AG10803 (cell line): ENCODE data around the gene ZBP1.

Source experiments
- DNase-seq: peaks from one replicate; pipeline ENCODE4 v3.0.0; 2010; ENCODE audit warnings: low read depth
- H3K4me3 ChIP-seq: 2 replicates; pipeline ENCODE4 v1.5.1; 2011; ENCODE audit warnings: mild to moderate bottlenecking, low read length, control low read depth
- TF ChIP-seq, protein P1 (sequence below): conservative IDR thresholded peaks from 2 replicates; pipeline ENCODE4 v1.5.1; 2011; ENCODE audit warnings: mild to moderate bottlenecking, low read length, control low read depth, inconsistent platforms

The ZBP1 gene

DNA sequence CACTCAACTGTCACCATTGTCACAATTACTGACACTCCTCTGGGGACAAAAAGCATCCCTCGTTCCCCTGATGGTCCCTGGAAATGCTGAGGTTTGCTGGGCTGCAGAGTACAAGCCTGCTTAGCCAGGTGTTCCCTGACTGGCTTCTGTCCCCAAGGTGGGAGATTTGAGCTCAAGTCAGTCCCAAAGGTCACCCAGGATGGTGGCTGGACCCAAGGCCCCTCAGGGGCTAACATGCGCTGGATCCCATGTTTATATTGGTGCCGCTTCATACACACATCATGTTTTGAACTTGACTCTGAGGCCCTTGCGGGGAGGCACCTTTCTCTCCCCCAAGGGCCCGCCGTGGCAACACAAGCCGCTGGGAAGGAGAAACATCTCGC, 45.4 kb upstream of the ZBP1 start:
- DNase-seq = no peak

DNA sequence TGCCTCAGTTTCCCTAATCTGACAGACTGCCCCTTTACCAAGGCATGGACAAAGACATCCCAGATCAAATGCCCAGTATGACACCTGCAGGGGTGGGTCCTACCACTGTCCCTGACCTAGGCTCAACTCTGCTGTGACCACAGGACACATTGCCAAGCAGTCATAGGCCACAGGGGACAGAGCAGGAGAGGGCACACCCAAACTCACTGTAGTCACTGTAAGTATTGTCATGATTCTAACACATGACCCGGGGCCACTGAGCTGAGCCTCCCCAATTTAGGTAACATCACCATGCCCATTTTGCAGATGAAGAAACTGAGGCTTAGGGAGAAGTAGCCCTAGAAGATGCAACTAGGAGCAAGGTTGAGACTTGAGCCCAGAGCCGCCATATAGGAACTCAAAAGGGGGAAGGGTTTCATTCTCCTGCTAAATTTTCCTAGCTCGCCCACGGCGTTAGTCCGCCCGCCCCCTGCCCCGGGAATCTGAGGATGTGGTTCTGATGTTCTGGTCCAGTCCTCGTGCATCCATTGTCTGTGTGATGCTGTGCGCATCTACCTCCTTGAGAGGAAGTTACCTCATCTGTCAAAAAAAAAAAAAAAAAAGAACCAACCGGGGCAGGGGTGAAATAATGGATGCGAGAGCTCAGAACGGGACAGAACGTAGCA, 44.8 kb upstream of the ZBP1 start:
- no peak overlapping the region for H3K4me3 ChIP-seq
- no peak for DNase-seq
- TF ChIP-seq, protein P1, sequence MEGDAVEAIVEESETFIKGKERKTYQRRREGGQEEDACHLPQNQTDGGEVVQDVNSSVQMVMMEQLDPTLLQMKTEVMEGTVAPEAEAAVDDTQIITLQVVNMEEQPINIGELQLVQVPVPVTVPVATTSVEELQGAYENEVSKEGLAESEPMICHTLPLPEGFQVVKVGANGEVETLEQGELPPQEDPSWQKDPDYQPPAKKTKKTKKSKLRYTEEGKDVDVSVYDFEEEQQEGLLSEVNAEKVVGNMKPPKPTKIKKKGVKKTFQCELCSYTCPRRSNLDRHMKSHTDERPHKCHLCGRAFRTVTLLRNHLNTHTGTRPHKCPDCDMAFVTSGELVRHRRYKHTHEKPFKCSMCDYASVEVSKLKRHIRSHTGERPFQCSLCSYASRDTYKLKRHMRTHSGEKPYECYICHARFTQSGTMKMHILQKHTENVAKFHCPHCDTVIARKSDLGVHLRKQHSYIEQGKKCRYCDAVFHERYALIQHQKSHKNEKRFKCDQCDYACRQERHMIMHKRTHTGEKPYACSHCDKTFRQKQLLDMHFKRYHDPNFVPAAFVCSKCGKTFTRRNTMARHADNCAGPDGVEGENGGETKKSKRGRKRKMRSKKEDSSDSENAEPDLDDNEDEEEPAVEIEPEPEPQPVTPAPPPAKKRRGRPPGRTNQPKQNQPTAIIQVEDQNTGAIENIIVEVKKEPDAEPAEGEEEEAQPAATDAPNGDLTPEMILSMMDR = no peak

More for the DNA sequence above, 45.4 kb upstream of the ZBP1 start:
- no peak overlapping the region for H3K4me3 ChIP-seq
- TF ChIP-seq, protein P1 = no peak

DNA sequence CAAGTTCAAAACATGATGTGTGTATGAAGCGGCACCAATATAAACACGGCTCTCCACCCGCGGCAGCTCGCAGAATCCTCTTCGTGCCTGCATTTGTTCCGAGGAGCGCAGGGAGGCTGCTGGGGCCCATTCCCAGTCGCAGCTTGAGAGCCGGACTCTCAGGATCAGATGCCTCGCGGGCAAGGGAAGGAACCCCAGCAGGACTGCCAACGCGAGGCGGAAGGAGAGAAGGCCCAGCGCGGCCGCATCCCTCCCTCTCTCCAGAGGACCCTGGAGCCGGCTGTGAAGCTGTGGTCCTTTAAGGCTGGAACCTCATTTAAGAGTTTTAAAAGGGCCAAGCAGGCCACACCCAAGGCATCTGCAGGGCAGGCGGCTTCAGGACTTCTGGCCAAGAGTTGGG, 44.2 kb upstream of the ZBP1 start:
- no peak for DNase-seq

DNA sequence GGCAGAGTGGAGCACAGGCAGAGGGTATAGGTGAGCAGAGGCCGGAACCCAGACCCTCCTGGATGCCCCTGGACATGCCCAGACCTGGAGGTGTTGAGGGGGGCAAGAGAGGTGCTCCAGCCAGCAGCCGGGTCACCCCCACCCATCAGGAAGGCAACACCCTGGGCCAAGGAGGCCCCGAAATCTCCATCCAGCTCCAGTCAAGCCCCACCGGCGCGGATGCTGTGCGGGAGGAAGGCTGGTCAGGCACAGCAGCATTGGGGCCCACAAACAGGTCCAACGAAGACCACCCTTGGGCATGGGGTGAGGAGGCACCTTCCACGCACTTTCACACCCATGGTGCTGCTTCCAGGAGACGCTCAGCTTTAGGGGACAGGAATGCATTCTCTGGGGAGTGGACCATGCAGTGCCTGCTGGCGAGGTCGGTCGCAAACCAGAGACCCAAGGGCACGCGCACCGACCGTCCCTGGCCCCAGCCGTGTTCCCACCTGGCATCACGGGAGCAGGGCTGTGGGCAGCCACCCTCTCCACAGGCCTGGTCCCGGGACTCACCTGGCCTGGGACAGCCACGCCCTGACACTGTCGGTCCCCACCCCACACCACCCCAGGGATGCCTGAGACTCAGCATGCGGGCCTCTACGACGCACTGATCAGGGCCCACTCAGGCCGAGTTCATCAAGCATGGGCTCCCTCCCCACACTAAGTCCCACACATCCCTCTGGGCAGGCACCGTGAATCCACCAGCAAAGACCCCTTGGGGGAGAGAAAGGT, 43.6 kb upstream of the ZBP1 start:
- no peak overlapping the region for H3K4me3 ChIP-seq
- no peak for DNase-seq
- TF ChIP-seq, protein P1 = no peak

More for the DNA sequence above, 44.2 kb upstream of the ZBP1 start:
- H3K4me3 ChIP-seq = no peak overlapping the region
- TF ChIP-seq, protein P1 = no peak

DNA sequence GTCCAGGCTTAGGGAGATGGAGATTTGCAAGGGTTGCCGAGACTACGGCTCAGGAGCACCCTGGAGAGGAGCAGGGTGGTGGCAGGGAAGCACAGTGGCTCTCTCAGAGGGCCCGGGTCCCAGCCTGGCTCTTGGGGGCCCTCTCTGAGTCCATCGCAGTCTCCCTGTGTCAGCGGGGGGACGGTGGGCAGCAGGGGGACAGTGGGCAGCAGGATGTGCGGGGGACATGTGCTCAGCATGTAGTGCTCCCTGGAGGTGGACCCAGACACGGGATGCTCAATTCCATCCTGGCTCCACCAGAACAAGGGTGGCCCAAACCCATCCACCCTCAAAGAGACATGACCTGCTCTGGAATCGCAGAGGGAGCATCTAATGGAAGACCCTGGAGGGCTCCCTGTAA, 43.0 kb upstream of the ZBP1 start:
- TF ChIP-seq, protein P1 = no peak
- no peak for DNase-seq
- no peak overlapping the region for H3K4me3 ChIP-seq

DNA sequence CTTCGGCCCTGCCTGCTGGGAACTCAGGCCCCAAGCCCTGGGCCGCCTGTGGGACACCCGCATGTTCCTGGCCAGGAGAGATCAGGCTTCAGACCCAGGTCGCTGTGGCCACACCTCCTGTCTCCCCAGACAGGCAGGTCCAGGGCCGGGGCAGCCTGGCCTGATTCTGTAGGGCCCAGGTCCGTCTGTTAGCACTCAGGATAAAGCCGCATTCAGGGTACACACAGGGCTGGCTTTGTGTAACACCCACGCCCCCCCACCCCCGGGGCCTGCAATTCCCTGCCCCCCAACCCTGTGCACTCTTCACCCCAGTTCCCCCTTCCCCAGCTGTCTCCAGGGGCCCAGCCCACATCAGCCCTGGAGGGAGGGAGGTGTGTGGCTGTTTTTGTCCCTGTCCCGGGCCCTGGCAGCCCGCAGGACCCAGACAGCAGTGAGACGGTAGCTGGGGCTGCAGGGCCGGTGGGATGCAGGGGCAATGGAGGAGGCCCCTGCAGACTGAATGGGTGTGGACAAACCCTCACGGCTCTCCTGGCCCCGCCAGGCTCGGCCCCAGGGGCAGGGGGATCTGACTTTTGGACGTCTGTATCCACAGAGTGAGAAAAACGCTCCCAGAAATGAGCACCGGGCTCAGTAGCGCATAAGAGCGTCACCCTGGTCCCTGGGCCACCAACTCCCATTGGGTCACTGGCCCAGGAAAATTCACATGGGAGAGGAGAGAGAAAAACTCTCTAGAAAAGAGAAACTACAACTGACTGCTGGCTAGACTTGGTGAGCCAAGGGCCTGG, 42.4 kb upstream of the ZBP1 start:
- DNase-seq = no peak
- no peak overlapping the region for H3K4me3 ChIP-seq
- TF ChIP-seq, protein P1 = no peak
